ENCODE data around the gene USH2A.

DNA sequence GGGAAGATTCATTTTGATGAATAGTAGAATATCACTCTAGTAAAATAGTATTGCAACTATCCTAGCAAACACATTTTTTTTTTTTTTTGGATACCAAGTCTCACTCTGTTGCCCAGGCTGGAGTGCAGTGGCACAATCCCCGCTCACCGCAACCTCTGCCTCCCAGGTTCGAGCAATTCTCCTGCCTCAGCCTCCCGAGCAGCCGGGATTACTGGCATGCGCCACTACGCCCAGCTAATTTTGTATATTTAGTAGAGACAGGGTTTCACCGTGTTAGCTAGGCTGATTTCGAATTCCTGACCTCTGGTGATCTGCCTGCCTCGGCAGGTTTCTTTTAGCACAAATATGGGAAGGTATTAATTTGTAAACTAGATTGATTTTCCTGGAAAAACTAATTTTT, 822.4 kb downstream of the USH2A start:
- TF ChIP-seq EZH2 (IDR thresholded peaks at IDR 0.05; ENCODE audit: borderline replicate concordance, insufficient read depth, low read length, poor library complexity, severe bottlenecking) (no peak), MXI1 (conservative IDR thresholded peaks at IDR 0.05; ENCODE audit: poor library complexity, severe bottlenecking) (no peak)
